DLD1 (cell line): Measurements from ENCODE around the gene KMT2D.

Source experiments
- in situ Hi-C: cut with HindIII; loops from 2 replicates; pipeline ENCODE4 v1.10.0; 2017; ENCODE audit warnings: low sequenced_read_pairs

KMT2D gene

DNA sequence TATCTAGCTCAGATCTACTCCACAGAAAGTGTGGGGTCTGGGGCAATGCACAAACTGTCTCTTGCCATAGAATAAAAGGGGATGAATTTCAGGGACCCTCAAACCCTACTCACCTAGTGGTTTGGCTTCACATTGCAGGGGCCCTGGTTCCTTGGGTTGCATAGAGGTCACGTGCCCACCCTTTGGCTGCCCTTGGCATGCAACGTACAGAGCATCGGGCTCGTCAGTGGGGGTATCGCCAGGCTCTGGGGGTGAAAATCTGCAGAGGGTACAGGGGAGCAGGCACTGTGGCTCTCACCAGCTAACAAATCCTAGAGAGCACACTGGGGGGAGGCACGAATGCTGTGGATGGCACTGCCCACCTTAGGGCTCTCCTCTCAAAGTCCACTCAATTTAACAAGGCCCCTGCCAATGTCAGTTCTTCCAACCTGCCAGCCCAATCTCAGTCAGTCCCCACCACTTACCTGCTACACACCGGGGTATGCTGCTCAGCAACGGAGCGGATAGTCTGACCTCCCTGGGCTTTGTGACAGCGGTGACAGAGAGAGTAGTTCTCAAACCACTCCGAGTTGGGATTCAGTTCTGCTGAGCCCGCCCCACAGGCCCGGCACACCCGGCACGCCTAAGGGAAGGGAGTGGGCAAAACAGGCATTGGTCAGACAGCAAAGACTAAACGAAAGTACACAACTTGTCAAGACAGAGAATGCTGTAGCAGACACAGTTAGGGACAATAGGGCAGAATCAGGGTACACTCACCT lies 8.0 kb downstream of the KMT2D start:
- in situ Hi-C loops = no loop called here

GRCh38 chr12:49051777-49052438 lies 8.7 kb downstream of the KMT2D start:
- in situ Hi-C loops = no loop called here

DNA sequence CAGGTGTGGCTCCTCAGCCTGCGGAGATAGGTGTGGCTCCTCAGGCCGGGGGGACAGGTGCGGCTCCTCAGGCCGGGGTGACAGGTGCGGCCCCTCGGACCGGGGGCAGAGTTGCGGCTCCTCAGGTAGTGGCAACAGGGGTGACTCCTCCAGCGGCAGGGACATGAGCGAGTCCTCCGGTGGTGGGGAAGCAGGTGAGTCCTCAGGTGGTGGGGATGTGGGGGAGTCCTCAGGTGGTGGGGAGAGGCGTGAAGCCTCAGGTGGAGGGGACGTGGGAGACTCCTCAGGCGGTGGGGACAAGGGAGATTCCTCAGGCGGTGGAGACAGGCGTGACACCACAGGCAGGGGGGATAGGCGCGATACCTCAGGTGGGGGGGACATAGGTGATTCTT lies 9.2 kb downstream of the KMT2D start:
- in situ Hi-C loops = no loop called here

- in situ Hi-C loops = no loop called here
Measured at GRCh38 chr12:49050507-49051372, 9.9 kb downstream of the KMT2D start.

DNA sequence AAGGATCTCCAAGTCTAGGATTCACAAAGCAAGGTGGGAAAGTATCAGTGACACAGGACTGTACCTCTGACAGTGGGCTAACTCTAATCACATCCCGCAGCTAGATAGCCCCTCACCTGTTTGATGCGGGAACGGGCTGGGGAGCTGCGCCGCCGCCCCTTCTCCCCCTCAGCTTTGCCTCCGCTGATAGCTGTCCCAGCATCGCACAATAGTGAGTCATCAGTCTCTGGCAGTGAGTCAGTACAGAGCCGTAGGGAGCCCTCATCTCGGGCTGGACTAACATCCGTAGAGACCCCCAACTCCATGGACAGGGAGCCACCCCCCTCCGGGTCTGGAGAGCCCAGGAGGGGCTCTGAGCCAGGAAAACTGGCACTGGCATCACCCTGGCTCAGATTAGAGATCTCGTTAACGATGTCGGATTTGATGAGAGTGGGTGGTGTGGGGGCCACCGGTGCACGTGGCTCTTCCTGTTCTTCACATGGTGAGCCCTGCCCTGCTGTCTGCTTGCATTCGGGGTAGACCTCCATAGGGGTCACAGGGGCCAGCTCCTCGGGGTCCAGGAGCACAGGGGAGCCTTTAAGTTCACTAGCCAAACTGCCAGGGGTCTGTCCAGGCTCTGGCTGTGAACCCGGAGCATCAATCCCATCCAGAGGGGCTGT lies 10.9 kb downstream of the KMT2D start:
- in situ Hi-C loops = no loop called here

- in situ Hi-C loops = no loop called here
Measured at GRCh38 chr12:49048953-49049352, 11.6 kb downstream of the KMT2D start.

DNA sequence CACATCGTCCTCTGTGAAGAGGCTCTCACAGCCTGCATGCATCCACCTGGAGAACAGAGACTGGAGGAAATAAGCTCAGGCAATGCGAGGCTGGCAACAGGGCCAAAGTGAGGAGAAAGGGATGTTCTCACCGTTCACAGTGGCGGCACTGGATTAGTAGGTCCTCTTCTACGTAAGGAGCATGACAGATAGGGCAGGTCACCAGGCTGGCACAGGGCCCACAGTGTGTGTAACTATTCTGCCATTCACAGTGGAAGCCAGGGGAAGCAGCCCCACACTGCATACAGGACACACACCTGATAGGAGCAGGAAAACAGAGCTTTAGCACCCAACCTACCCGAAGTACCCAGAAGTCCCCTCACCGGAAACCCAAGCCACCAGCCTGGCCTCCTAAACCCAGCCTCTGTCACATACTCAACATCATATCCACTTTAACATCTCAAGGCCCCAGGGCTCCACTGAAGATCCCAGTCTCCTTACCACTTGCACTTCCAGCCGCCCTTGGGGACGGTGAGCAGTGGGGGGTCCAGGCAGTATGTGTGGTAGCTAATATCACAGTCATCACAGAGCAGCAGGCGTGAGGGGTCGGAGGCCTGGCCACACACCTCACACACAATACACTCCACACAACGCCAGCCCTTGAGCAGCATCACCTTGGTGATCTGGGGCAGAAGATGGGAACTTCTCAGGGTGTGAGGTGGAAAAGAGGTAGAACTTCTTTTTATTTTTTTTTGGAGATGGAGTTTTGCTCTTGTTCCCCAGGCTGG lies 14.3 kb downstream of the KMT2D start:
- in situ Hi-C loops = no loop called here

DNA sequence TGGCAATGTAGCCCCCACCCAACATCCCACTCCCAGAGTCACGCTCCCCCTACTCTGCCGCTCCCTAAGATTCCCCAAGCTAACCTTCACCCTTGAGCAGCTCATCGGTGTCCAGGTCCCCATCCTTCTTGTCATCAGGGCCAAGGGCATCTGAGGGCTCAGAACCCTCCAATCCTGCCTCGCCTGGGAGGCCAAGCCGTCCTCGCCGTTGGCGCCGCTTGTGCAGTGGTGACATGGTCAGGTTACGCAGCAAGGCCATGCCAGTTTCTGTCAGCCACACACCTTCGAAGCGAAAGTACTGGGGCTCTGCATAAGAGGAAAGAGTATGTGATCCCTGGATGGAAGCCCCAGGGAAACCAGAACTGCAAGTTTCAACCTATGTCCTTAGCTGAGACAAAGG lies 15.9 kb downstream of the KMT2D start:
- in situ Hi-C loops = no loop called here

DNA sequence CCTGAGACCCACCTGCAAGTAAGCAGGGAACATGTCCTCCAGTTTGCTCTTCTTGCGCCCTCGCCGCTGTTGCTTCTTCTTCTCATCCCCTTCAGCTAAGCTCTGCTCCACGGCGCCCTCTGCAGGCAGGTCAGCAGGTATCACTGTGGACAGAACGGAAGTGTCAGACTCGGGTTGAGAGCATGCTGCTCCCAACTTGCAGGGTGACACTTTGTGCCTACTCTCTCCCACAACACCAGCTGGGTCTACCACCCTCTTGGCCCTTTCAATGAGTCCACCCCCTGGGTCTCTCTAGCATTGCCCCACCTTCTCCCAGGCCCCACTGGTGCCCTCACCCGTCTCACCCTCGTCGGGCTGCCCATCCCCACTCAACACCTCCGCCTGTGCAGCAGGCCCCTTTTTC lies 16.7 kb downstream of the KMT2D start:
- in situ Hi-C loops = no loop called here

GRCh38 chr12:49043241-49043640 lies 17.4 kb downstream of the KMT2D start:
- in situ Hi-C loops = no loop called here

DNA sequence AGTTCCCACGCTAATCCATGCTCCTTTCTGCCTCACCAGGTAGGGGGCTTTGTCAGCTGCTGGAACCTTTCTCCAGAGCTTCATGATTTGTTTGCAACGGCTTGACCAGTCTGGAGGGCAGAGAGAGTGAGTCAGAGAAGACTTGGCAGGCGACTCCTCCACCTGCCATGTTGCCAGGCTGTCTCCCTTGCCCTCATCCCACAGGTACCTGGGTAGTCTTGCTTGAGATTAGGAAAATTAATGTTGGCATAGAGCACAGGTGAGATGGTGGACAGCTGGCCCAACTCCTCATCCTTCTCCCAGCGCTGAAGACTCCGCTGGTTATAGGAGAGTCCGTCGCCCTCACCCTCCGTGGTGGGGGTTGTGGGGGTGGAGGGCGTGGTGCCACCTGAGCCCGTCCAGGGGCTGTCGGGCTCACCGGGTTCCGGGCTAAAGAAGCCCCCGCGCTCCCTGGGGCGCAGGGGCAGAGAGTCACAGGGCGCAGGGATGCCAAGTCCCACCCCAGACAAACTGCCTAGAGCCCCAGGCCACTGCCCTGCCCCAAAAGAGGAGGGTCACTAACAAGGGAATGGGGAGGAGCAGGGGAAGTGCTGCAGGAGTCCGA lies 18.6 kb downstream of the KMT2D start:
- in situ Hi-C loops = no loop called here

GRCh38 chr12:49041036-49041880 lies 19.3 kb downstream of the KMT2D start:
- in situ Hi-C loops = no loop called here

DNA sequence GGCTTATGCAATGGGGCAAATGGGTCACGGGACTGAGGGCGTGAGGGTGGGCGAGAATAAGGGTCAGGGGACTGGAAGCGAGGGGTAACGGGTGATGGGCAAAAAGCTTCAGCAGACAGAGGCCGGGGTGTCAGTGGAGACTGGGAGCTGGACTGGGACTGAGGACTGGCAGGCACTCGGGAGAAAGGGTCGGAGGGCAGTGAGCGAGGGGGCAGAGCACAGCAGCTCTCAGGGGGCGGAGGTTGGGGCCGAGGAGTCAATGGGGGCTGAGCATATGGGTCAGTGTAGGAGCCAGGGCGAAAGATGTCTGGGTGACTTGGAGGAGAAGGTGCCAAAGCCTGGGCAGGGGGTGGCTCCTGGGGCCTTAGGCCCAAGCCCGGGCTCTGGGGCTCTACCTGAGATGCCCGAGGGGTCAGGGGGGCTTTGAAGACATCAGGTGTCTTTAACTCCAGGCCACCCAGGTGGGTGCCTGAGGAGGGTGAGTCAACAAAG lies 20.2 kb downstream of the KMT2D start:
- in situ Hi-C loops = no loop called here

- in situ Hi-C loops = no loop called here
Measured at GRCh38 chr12:49039421-49040363, 20.9 kb downstream of the KMT2D start.

DNA sequence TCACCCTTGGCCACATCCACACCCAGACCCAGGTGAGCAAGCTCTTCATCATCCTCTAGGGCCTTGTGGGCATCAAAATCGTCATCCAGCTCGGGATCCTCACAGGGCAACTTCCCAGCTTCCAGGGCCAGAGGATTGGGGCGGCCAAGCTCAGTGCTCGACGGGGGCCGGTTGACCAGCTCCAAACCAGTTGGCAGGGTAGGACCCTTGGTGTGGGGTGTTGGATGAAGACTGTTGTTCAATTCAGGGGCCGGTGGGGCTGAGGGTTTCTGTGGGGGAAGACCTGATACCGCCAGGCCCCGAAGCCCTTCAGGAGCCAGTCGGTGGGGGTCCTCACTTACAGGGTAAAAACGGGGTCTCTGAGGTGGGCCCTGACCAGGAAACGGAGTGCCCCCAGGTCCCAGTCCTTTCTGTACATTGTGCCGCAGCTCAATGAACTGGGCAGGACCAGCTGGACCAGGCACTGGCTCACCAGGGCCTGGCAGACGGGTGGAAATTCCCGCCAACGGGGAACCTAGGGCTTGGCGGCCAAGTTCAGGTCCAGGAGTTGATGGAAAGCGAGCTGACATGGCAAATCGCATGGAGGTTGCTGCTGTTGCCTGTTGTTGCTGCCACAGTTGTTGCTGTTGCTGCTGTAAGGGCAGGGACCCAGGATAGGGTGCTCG lies 22.2 kb downstream of the KMT2D start:
- in situ Hi-C loops = no loop called here

GRCh38 chr12:49037947-49038237 lies 22.7 kb downstream of the KMT2D start:
- in situ Hi-C loops = no loop called here

GRCh38 chr12:49037111-49037946 lies 23.3 kb downstream of the KMT2D start:
- in situ Hi-C loops = no loop called here
